ENCODE results near the gene DSC2. TPM values are rescaled to one million over a fixed set of nuclear protein-coding genes. Genes with fewer than 3 reads are reported as not detected.

DSC2 gene
- total RNA-seq, 1 experiment from 2014 or later, result 0.04 TPM

DNA sequence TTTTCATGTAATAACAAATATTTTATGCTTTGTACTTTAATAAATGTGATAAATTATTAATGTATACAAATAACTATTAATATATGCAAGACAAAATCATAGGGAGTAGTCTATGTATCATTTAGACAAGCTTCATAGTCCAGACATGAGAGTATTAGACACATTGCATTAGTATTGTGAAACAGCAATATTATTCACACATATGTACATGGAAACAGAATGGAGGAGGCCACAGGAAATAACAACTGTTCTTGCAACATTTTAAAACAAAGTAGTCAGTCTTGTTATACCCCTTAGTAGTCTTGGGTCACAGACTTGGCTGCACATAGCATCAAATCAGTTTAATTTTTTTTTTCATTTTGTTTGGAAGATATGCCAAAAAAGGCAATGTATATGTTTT, 44.6 kb upstream of the DSC2 start:
- H3K4me3 ChIP-seq (ENCODE audit: low read depth, low read length, poor library complexity, severe bottlenecking), result no peak overlapping the region
- TF ChIP-seq EZH2 (IDR thresholded peaks at IDR 0.05; ENCODE audit: borderline replicate concordance, low read depth, low read length, poor library complexity, severe bottlenecking), result no peak
- TF ChIP-seq, protein P1, sequence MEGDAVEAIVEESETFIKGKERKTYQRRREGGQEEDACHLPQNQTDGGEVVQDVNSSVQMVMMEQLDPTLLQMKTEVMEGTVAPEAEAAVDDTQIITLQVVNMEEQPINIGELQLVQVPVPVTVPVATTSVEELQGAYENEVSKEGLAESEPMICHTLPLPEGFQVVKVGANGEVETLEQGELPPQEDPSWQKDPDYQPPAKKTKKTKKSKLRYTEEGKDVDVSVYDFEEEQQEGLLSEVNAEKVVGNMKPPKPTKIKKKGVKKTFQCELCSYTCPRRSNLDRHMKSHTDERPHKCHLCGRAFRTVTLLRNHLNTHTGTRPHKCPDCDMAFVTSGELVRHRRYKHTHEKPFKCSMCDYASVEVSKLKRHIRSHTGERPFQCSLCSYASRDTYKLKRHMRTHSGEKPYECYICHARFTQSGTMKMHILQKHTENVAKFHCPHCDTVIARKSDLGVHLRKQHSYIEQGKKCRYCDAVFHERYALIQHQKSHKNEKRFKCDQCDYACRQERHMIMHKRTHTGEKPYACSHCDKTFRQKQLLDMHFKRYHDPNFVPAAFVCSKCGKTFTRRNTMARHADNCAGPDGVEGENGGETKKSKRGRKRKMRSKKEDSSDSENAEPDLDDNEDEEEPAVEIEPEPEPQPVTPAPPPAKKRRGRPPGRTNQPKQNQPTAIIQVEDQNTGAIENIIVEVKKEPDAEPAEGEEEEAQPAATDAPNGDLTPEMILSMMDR (conservative IDR thresholded peaks at IDR 0.05; ENCODE audit: low read depth, low read length), result no peak
- H3K36me3 ChIP-seq (ENCODE audit: insufficient read depth, low read length, poor library complexity, severe bottlenecking), result no peaks in the 10 kb centered on the region
- no peaks in the 10 kb centered on the region for H3K4me1 ChIP-seq (ENCODE audit: insufficient read depth, low read length, poor library complexity, severe bottlenecking)
- no TSS peak for BruUV-seq (replicated peaks)
- H3K9me3 ChIP-seq (ENCODE audit: low read depth, low read length, poor library complexity, severe bottlenecking), result no peaks in the 10 kb centered on the region
- ChIA-PET POLR2A (ENCODE audit: low non-redundant PET) (no interaction called here), CTCF (no interaction called here)
- DNase-seq (ENCODE audit: low spot score), result no peak
- no peak overlapping the region for H3K27ac ChIP-seq (ENCODE audit: low read depth, low read length, poor library complexity, severe bottlenecking)
- intact Hi-C loops (cut with micrococcal nuclease; ENCODE audit: unreplicated experiment), result no loop called here
- H3K27me3 ChIP-seq (replicated peaks; ENCODE audit: insufficient read depth, low read depth, low read length, poor library complexity), result no peaks in the 10 kb centered on the region

DNA sequence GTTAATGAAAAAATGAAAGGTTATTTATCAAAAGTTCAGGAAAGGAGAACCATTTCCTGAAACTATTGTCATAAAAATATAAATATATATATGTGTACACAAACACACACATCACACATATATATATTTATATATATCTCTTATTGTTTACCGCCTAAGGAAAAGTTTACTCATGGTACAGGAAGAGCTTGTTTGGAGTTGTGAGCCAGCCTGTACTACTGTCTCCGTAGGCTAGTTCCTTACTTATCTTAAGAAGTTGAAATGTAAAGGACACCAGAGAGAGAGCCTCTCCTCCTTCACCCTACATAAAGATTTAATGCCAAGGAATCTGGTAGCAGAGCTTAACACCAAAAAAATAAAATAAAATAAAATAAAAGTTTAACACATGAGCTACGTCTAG, 40.8 kb upstream of the DSC2 start:
- intact Hi-C loops (cut with micrococcal nuclease; ENCODE audit: unreplicated experiment), result no loop called here
- CTCF ChIA-PET, result no interaction called here
- no TSS peak for BruUV-seq (replicated peaks)
- no peak overlapping the region for H3K27ac ChIP-seq (ENCODE audit: low read depth, low read length, poor library complexity, severe bottlenecking)
- H3K4me3 ChIP-seq (ENCODE audit: low read depth, low read length, poor library complexity, severe bottlenecking), result no peak overlapping the region
- no peak for TF ChIP-seq EZH2 (IDR thresholded peaks at IDR 0.05; ENCODE audit: borderline replicate concordance, low read depth, low read length, poor library complexity, severe bottlenecking)
- TF ChIP-seq, protein P1 (conservative IDR thresholded peaks at IDR 0.05; ENCODE audit: low read depth, low read length), result no peak
- H3K36me3 ChIP-seq (ENCODE audit: insufficient read depth, low read length, poor library complexity, severe bottlenecking), result no peaks in the 10 kb centered on the region
- H3K4me1 ChIP-seq (ENCODE audit: insufficient read depth, low read length, poor library complexity, severe bottlenecking), result no peaks in the 10 kb centered on the region
- no peaks in the 10 kb centered on the region for H3K27me3 ChIP-seq (replicated peaks; ENCODE audit: insufficient read depth, low read depth, low read length, poor library complexity)
- POLR2A ChIA-PET (ENCODE audit: low non-redundant PET), result no interaction called here
- no peaks in the 10 kb centered on the region for H3K9me3 ChIP-seq (ENCODE audit: low read depth, low read length, poor library complexity, severe bottlenecking)
- no peak for DNase-seq (ENCODE audit: low spot score)

DNA sequence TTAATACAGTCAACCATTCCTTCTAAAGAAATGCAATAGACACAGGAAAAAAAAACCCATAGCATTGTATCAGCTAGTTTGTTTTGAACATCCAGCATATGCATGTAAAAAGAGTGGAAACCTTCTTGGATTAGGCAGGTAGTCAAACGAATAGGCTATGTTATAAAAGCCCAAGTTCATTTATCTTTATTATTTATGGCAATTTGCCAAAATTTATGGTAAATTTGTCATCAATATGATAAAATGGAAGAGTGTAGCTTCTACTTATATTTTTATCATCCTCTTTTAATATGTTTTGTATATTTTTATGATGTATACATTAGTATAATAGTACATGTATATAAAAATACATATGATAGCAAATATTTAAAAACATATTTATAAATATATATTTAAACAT, 36.5 kb upstream of the DSC2 start:
- Histone ChIP-seq H3K36me3 (ENCODE audit: insufficient read depth, low read length, poor library complexity, severe bottlenecking) (no peaks in the 10 kb centered on the region), H3K27me3 (replicated peaks; ENCODE audit: insufficient read depth, low read depth, low read length, poor library complexity) (no peaks in the 10 kb centered on the region), H3K4me3 (ENCODE audit: low read depth, low read length, poor library complexity, severe bottlenecking) (no peak overlapping the region), H3K4me1 (ENCODE audit: insufficient read depth, low read length, poor library complexity, severe bottlenecking) (no peaks in the 10 kb centered on the region), H3K9me3 (ENCODE audit: low read depth, low read length, poor library complexity, severe bottlenecking) (no peaks in the 10 kb centered on the region), H3K27ac (ENCODE audit: low read depth, low read length, poor library complexity, severe bottlenecking) (no peak overlapping the region)
- DNase-seq (ENCODE audit: low spot score), result no peak
- TF ChIP-seq EZH2 (IDR thresholded peaks at IDR 0.05; ENCODE audit: borderline replicate concordance, low read depth, low read length, poor library complexity, severe bottlenecking), result no peak
- TF ChIP-seq, protein P1 (conservative IDR thresholded peaks at IDR 0.05; ENCODE audit: low read depth, low read length), result no peak
- intact Hi-C loops (cut with micrococcal nuclease; ENCODE audit: unreplicated experiment), result no loop called here
- ChIA-PET POLR2A (ENCODE audit: low non-redundant PET) (no interaction called here), CTCF (no interaction called here)
- BruUV-seq (replicated peaks), result no TSS peak
